GM13977 (cell line): ENCODE data around the gene CDIPT.
"Not testable (repeated sequence)": the region's sequence is repeated elsewhere in the genome, so short reads cannot be mapped to it uniquely, and the experiment has no call there.

Experiments
- DNase-seq: peaks from one replicate; pipeline ENCODE4 v3.0.0; 2012; ENCODE audit warnings: low spot score
- CTCF ChIP-seq: IDR thresholded peaks from 2 replicates; pipeline ENCODE4 v1.5.1; 2012; ENCODE audit warnings: mild to moderate bottlenecking, control low read depth; ENCODE audit not compliant: insufficient read depth; ENCODE audit errors: extremely low read depth, missing control alignments
- in situ Hi-C: fragments of 300-500 bp; cut with MboI; formaldehyde crosslinking; loops from one replicate; pipeline ENCODE4 v1.12.0; 2022; ENCODE audit warnings: low sequenced_read_pairs, low pct_unique_long_range_greater_than_20kb, mixed read lengths, inconsistent platforms; ENCODE audit not compliant: unreplicated experiment

The CDIPT gene

GRCh38 chr16:29862884-29863668, at the start of gene CDIPT:
Gene CDIPT (minus strand): TSS chr16:29863226. CDS start chr16:29862857, 369 bp downstream.
- in situ Hi-C loops = no loop called here
- peak; percentile 86 for TF ChIP-seq CTCF
- DNase-seq = peak; percentile 95

- in situ Hi-C loops = no loop called here
- TF ChIP-seq CTCF = no peak
- DNase-seq = no peak
Observed at GRCh38 chr16:29912087-29912486, 49.1 kb upstream of the CDIPT start.

- TF ChIP-seq CTCF = no peak
- DNase-seq = no peak
- in situ Hi-C loops = no loop called here
Observed at GRCh38 chr16:29911676-29912010, 48.6 kb upstream of the CDIPT start.

- no peak for TF ChIP-seq CTCF
- in situ Hi-C loops = no loop called here
- DNase-seq = no peak
Observed at GRCh38 chr16:29910819-29911675, 48.0 kb upstream of the CDIPT start.

- in situ Hi-C loops, DNase-seq: not testable (repeated sequence)
Observed at GRCh38 chr16:29909851-29910250, 46.8 kb upstream of the CDIPT start.

GRCh38 chr16:29909391-29909790, 46.4 kb upstream of the CDIPT start:
- no peak for DNase-seq
- in situ Hi-C loops = no loop called here
- no peak for TF ChIP-seq CTCF

GRCh38 chr16:29908719-29909220, 45.7 kb upstream of the CDIPT start:
- DNase-seq = no peak
- no peak for TF ChIP-seq CTCF
- in situ Hi-C loops = no loop called here
